Stomach (tissue), 9 donors: Measurements from ENCODE around the gene MCRIP1. TPM values are rescaled to one million over a fixed set of nuclear protein-coding genes. Genes with fewer than 3 reads are reported as not detected.

ENCODE experiments used
- DNase-seq, 2 donors: peaks; one replicate each; pipeline versions ENCODE4 v3.0.0 to v3.0.0-alpha.2; 2013 to 2019
- H3K27ac ChIP-seq, 5 donors: fragments of 200-600 bp in 4 of 5; sonication (generic) in 4 of 5; one replicate each; pipeline ENCODE4 v1.5.1; 2013 to 2019; ENCODE audit warnings: mild to moderate bottlenecking in 1 of 5, moderate library complexity in 1 of 5
- H3K27me3 ChIP-seq, 3 donors: fragments of 200-600 bp; sonication (generic); one replicate each; pipeline ENCODE4 v1.5.1; 2017 to 2019; ENCODE audit warnings: mixed run types in 1 of 3
- H3K36me3 ChIP-seq, 4 donors: fragments of 200-600 bp; sonication (generic); 1 replicate in 3 of 4; 2 replicates in 1 of 4; pipeline ENCODE4 v1.5.1; 2016 to 2019
- H3K4me1 ChIP-seq, 4 donors: fragments of 200-600 bp; sonication (generic); one replicate each; pipeline ENCODE4 v1.5.1; 2016 to 2019
- H3K4me3 ChIP-seq, 4 donors: fragments of 200-600 bp; sonication (generic) in 3 of 4; one replicate each; pipeline ENCODE4 v1.5.1; 2016 to 2019; ENCODE audit warnings: mild to moderate bottlenecking in 1 of 4
- H3K9me3 ChIP-seq, 4 donors: fragments of 200-600 bp; sonication (generic); one replicate each; pipeline ENCODE4 v1.5.1; 2016 to 2019
- EP300 ChIP-seq: sonication (generic); formaldehyde crosslinking; IDR thresholded peaks from one replicate; pipeline ENCODE4 v1.6.1; 2017; ENCODE audit warnings: antibody characterized with exemption
- POLR2A ChIP-seq, 4 donors: fragments of 450-650 bp; IDR thresholded peaks; one replicate each; pipeline ENCODE4 v1.6.1; 2016; ENCODE audit warnings: antibody characterized with exemption in 4 of 4, control low read depth in 2 of 4, mild to moderate bottlenecking in 1 of 4, moderate library complexity in 1 of 4
- POLR2AphosphoS5 ChIP-seq, 3 donors: sonication (generic); formaldehyde crosslinking; IDR thresholded peaks; one replicate each; pipeline ENCODE4 v1.6.1; 2016; ENCODE audit warnings: antibody characterized with exemption in 3 of 3
- WGBS, 5 donors: extraction: QIAGEN DNeasy Blood & Tissue Kit in 3 of 5; methylation state at CpG; one replicate each; pipeline versions ENCODE4 v1.1.5 to v1.1.7; 2013 to 2018; 5-methylcytosine and 5-hydroxymethylcytosine counted together
- intact Hi-C: fragments of 100-400 bp; cut with DNase I; formaldehyde crosslinking; loops from one replicate; pipeline ENCODE4 v1.15.1; 2023; ENCODE audit warnings: low total_unique reads
- polyA plus RNA-seq, 3 donors: library from polyadenylated mRNA; stranded (reverse); fragments of 200-250 nt; gene quantifications; one replicate each; pipeline ENCODE4 v1.2.3, GENCODE V29; 2013
- total RNA-seq, 5 donors: library from RNA; depleted of rRNA; stranded (reverse); fragments of >200 nt; gene quantifications; one replicate each; pipeline versions ENCODE4 v1.1.0 to v1.2.3, GENCODE V29; 2014 to 2016
- TF ChIP-seq, protein P1 (sequence below), 7 experiments: fragments of 450-650 bp in 4 of 7; fragments of 200-600 bp in 3 of 7; sonication (generic) in 3 of 7; IDR thresholded peaks; one replicate each; pipeline ENCODE4 v1.5.1; 2016 to 2019; ENCODE audit warnings: antibody characterized with exemption in 7 of 7, control low read depth in 2 of 7, mild to moderate bottlenecking in 1 of 7
- donor health status: healthy with polysubstance abuse.
- donor health status: Bipolar disorder and iron deficiency.
- donor health status: healthy.

MCRIP1 gene
- total and polyA plus RNA-seq, 8 donors, result 23.7 to 150 (median 95.9) TPM

- TF ChIP-seq EP300, result no peak
- TF ChIP-seq POLR2AphosphoS5 (IDR thresholded peaks at IDR 0.05), result no peak
- TF ChIP-seq POLR2A (IDR thresholded peaks at IDR 0.05), result no peak
- TF ChIP-seq, protein P1, sequence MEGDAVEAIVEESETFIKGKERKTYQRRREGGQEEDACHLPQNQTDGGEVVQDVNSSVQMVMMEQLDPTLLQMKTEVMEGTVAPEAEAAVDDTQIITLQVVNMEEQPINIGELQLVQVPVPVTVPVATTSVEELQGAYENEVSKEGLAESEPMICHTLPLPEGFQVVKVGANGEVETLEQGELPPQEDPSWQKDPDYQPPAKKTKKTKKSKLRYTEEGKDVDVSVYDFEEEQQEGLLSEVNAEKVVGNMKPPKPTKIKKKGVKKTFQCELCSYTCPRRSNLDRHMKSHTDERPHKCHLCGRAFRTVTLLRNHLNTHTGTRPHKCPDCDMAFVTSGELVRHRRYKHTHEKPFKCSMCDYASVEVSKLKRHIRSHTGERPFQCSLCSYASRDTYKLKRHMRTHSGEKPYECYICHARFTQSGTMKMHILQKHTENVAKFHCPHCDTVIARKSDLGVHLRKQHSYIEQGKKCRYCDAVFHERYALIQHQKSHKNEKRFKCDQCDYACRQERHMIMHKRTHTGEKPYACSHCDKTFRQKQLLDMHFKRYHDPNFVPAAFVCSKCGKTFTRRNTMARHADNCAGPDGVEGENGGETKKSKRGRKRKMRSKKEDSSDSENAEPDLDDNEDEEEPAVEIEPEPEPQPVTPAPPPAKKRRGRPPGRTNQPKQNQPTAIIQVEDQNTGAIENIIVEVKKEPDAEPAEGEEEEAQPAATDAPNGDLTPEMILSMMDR (IDR thresholded peaks at IDR 0.05), result no peak
- no peak for DNase-seq
- intact Hi-C loops, result no loop called here
- Histone ChIP-seq H3K9me3 (no peaks in the 10 kb centered on the region), H3K27me3 (peaks cover 0 to 28% (median 0%) of the 10 kb centered on the region in 3 donors), H3K27ac (no peak overlapping the region), H3K36me3 (peaks cover 0 to 25% (median 24%) of the 10 kb centered on the region in 4 donors), H3K4me1 (peaks cover 16 to 39% (median 25%) of the 10 kb centered on the region in 4 donors), H3K4me3 (no peak overlapping the region)
- 39 to 49% (median 44%) methylated on average over 7 to 13 of the region's 13 CpGs for WGBS, 5 donors
These were observed 13.4 kb downstream of the MCRIP1 start for GRCh38 chr17:81819708-81820107.

DNA sequence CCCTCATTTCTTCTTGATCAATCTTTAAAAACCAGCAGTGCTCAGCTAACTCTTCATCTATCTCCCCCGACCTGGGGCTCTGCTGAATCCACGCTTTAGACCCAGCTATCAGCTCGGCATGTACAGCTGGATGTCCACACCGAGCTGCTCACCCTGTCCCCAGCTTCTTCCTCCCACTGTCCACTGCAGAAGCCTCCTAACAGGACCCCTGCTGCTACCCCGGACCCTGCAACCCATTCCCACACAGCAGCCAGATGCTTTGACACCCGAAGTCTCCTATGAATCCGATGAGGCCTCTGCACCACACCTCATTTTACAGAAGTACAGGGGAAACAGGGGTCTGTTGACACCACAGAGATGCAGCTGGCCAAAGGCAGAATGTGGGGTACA is 15.3 kb downstream of the MCRIP1 start:
- DNase-seq, result no peak
- H3K4me3 ChIP-seq, result no peak overlapping the region
- no peak for TF ChIP-seq EP300
- TF ChIP-seq POLR2A (IDR thresholded peaks at IDR 0.05), result no peak
- TF ChIP-seq POLR2AphosphoS5 (IDR thresholded peaks at IDR 0.05), result no peak
- TF ChIP-seq, protein P1 (IDR thresholded peaks at IDR 0.05), result no peak
- WGBS, 5 donors, result 54 to 66% (median 60%) methylated on average over 7 of the region's 7 CpGs
- intact Hi-C loops, result no loop called here
- H3K9me3 ChIP-seq, result no peaks in the 10 kb centered on the region
- peaks cover 0 to 43% (median 3%) of the 10 kb centered on the region in 3 donors for H3K27me3 ChIP-seq
- H3K4me1 ChIP-seq, result peaks cover 16 to 32% (median 23%) of the 10 kb centered on the region in 4 donors
- no peak overlapping the region for H3K27ac ChIP-seq
- peaks cover 0 to 5% (median 4%) of the 10 kb centered on the region in 4 donors for H3K36me3 ChIP-seq

DNA sequence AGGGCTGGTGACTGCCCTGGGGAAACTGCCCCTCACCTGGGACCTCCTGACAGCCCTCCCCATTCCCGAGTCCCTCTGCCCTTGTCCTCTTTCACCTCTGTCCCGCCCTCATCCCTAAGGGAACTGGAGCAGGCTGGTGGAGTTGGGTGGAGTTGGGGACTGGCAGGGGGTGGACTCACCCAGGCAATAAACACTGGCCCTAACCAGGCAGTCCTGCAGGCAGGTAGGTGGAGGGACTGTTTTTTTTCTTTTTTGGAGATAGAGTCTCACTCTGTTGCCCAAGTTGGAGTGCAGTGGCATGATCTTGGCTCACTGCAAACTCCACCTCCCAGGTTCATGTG is 17.5 kb downstream of the MCRIP1 start:
- no peak for TF ChIP-seq POLR2A (IDR thresholded peaks at IDR 0.05)
- whole genome bisulfite sequencing, 5 donors, result 40 to 59% (median 44%) methylated on average over 2 of the region's 2 CpGs
- H3K4me3 ChIP-seq, result no peak overlapping the region
- intact Hi-C loops, result no loop called here
- no peaks in the 10 kb centered on the region for H3K9me3 ChIP-seq
- peaks cover 0 to 65% (median 16%) of the 10 kb centered on the region in 3 donors for H3K27me3 ChIP-seq
- no peaks in the 10 kb centered on the region for H3K36me3 ChIP-seq
- DNase-seq, result peak in 1 of 2 donors; percentile 76
- peaks cover 0 to 14% (median 5%) of the 10 kb centered on the region in 4 donors for H3K4me1 ChIP-seq
- peak overlapping the region in 1 of 5 donors; percentile 20 for H3K27ac ChIP-seq

DNA sequence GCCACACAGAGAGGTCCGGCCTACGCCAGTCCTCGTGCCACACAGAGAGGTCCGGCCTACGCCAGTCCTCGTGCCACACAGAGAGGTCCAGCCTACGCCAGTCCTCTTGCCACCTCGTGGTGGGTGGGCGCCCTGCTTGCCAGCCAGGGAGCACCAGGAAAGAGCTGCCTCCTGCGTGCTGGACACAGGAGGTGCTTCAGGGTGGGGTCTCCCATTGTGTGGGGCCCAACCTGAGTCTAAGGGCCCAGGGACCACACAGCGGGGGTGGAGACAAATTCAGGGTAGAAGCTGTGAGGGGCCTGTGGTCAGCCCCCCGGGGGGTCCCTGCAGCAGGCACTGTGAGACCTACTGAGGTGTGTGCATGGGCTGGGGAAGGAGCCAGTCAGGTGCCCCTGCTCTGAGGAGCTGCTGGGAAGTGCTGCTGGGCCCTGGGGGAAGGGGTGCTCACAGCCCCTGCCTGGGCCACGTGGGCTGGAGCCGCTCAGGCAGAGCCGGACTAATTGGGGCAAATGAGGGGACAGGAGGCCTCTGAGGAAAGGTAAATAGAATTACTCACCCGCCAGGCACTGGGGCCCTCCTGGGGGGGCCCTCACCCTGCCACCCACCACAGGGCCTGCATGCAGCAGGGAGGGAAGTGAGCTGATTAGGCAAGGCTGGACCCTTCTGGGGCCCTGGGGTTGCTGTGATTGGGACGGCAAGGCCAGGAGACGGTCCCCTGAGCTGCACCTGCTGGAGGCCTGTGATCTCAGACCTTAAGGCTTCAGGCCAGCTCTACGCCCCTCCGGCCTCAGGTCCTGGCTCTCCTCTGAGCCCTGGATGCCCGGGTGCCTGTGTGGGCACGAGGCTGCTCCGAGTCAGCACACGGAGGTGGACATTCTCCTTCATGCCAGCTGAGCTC is 18.1 kb downstream of the MCRIP1 start:
- Histone ChIP-seq H3K27me3 (peaks cover 0 to 69% (median 20%) of the 10 kb centered on the region in 3 donors), H3K4me1 (peaks cover 0 to 14% (median 5%) of the 10 kb centered on the region in 4 donors), H3K36me3 (no peaks in the 10 kb centered on the region), H3K4me3 (no peak overlapping the region), H3K27ac (peak overlapping the region in 1 of 5 donors; percentile 20), H3K9me3 (no peaks in the 10 kb centered on the region)
- WGBS, 5 donors, result 43 to 58% (median 55%) methylated on average over 7 to 22 of the region's 24 CpGs
- TF ChIP-seq POLR2A (IDR thresholded peaks at IDR 0.05), result no peak
- TF ChIP-seq, protein P1 (IDR thresholded peaks at IDR 0.05), result no peak
- no peak for TF ChIP-seq EP300
- no peak for TF ChIP-seq POLR2AphosphoS5 (IDR thresholded peaks at IDR 0.05)
- intact Hi-C loops, result no loop called here
- DNase-seq, result peak in 1 of 2 donors; percentile 92
